CD4-positive, alpha-beta T cell treated with Interleukin-6 for 4 hours (primary cell): ENCODE measurements around the gene IGDCC3.
A peak's percentile ranks its signal among the peaks of the same experiment; 100 is the strongest.
"Not testable (repeated sequence)": the region's sequence is repeated elsewhere in the genome, so short reads cannot be mapped to it uniquely, and the experiment has no call there.

Experiments used
- DNase-seq: peaks from one replicate; pipeline ENCODE4 v3.0.0-alpha.2; 2020; ENCODE audit warnings: mixed read lengths

IGDCC3 gene

DNA sequence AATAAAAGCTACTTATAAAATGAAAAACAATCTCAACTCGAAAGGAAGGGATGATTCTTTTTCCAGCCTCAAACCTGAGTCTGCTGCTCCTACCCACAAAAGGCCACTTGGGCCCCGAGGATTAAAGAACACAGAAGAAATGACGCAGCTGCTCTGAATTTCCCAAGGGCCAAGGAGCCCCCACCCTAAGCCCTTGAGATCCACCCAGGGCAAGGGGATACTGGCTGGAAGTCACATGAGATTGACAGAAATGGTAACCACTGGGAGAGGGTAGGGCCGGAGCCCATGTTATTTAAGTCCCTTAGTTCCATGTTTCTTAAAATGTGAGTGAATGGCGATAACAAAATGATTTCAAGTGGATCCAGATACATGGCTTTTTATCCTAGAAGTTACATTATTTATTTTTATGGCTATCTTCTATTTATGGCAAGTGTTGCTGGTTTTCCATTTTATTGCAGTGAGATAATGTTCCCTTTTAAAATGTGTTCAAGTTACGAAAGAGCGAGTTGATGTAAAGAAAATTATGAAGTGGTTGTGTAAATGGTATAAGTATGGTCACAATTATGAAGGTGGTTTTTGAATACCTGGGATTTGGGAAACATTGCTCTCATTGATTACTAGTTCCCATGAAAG lies 28.1 kb upstream of the IGDCC3 start:
- no peak for DNase-seq

- DNase-seq, result no peak
These were observed 26.5 kb upstream of the IGDCC3 start for GRCh38 chr15:65404186-65404872.

- DNase-seq, result no peak
These were observed 25.2 kb upstream of the IGDCC3 start for GRCh38 chr15:65402961-65403360.

- no peak for DNase-seq
These were observed 23.9 kb upstream of the IGDCC3 start for GRCh38 chr15:65401611-65402240.

GRCh38 chr15:65400760-65401610 lies 23.2 kb upstream of the IGDCC3 start:
- DNase-seq, result peak; percentile 47

DNA sequence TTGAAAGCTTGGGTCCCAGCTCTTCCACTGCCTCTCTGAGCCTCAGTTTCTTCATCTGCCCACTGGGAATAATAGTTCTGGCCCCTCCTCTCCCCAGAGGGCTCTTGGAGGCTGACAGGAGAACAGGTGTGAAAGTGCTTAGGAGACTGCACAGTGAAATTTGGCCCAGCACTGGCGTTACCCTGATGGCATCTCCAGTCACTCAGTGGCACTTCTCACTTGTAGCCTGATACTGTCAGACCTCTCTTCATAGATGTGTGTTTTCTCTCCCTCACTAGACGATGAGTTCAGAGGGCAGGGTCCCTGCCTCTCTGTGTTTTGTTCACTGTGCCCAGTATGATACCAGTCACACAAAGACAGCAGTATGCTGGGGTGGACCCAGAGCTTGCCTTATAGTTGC lies 22.2 kb upstream of the IGDCC3 start:
- DNase-seq, result no peak

DNA sequence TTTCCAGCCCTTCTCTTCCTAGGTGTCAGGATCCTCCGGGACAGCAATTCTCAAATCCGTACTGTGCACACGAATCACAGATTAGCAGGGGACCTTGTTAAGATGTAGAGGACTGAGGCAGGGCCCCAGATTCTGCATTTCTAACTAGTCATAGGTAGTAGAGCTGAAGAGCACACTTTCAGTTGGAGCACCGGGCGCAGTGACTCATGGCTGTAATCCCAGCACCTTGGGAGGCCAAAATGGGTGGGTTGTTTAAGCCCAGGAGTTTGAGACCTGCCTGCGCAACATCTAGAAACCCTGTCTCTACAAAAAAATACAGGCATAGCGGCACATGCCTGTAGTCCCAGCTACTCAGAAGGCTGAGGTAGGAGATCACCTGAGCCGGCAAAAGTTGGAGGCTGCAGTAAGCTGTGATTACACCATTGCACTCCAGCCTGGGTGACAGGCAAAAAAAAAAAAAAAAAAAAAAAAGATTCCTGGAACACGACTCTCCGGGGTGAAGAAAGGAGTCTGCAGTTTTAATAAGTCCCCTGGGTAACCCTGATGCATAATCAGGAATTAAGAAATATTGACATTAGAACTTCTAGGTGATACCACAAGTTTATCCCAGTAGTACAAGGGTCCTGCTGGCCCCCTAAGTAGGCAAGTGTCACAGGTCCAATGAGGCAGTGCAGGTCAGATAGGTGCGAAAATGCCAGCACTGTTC lies 21.4 kb upstream of the IGDCC3 start:
- no peak for DNase-seq

GRCh38 chr15:65398486-65398885 lies 20.7 kb upstream of the IGDCC3 start:
- DNase-seq, result not testable (repeated sequence)

GRCh38 chr15:65396965-65397317 lies 19.1 kb upstream of the IGDCC3 start:
- DNase-seq, result no peak

GRCh38 chr15:65396283-65396964 lies 18.6 kb upstream of the IGDCC3 start:
- DNase-seq, result no peak

DNA sequence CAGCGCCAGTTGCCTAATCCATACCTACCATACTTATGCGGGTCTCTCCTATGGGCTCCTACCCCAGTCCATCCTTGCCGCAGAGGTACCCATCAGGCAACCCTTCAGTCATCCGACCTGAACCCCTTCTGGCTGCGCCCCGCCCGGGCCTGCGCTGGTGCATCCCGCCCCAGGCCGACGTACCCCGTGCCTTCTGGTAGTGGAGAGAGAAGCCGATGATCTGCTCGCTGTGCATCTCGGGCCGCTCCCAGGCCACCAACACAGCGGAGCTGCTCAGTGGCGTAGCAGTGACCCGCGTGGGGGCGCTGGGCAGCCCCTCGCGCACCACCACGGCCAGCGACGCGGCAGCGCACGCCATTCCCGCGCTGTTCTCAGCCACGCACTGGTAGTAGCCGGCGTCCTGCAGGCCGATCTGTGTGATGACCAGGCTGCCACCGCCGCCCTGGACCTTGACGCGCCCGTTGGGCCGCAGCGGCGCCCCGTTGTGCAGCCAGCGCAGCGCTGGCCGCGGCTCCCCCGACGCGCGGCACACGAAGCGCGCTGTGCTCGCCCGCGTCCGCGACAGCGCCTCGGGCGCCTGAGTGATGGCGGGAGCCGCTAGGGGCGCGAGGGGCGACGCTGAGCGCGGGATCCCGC lies 17.9 kb upstream of the IGDCC3 start:
- no peak for DNase-seq

GRCh38 chr15:65394936-65395335 lies 17.1 kb upstream of the IGDCC3 start:
- no peak for DNase-seq

GRCh38 chr15:65394280-65394789 lies 16.5 kb upstream of the IGDCC3 start:
- no peak for DNase-seq

DNA sequence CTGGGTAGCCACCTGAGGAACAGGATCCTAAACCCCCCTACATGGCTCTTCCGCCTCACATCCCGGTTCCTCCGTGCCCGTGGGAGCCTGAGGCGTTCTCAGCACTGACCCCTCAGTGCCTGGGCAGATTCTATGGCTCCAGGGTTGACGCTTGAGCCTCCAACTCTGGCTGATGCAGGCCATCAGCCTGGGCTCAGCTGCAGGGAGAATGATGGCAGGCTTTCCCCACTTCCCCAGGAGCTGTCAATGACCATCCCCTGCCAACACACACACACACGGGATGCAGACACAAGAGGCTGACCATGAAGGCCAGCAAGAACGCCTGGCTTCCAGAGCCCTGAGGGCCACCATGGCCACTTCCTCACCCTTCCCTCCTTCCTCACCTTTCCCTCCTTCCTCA lies 15.8 kb upstream of the IGDCC3 start:
- DNase-seq, result no peak

- DNase-seq, result no peak
These were observed 15.3 kb upstream of the IGDCC3 start for GRCh38 chr15:65393091-65393490.

GRCh38 chr15:65392368-65392767 lies 14.6 kb upstream of the IGDCC3 start:
- no peak for DNase-seq

- DNase-seq, result no peak
These were observed 13.9 kb upstream of the IGDCC3 start for GRCh38 chr15:65391732-65392131.

DNA sequence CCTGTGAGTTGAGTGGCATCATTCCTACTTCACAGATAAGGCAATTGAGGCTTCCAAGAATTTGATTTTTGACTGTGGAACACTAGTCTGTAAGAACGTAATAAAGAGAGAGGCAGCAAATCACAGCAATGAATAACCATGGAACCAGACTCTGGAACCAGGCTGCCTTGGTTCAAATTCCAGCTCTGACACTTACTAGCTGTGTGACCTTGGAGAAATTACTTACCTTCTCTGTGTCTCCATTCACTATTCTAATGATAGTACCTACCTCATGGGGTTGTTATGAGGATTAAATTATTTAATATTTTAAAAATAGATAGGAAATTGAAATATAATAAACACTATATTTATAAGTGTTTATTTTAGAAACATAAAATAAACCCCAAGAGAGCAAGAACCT lies 12.6 kb upstream of the IGDCC3 start:
- no peak for DNase-seq

GRCh38 chr15:65389226-65389625 lies 11.4 kb upstream of the IGDCC3 start:
- no peak for DNase-seq

- no peak for DNase-seq
These were observed 10.7 kb upstream of the IGDCC3 start for GRCh38 chr15:65388306-65389080.

GRCh38 chr15:65386886-65387285 lies 9.1 kb upstream of the IGDCC3 start:
- DNase-seq, result no peak
